Progenitor cell of endocrine pancreas (in vitro differentiated cells): Measurements from ENCODE around the gene POLE. TPM values are rescaled to one million over a fixed set of nuclear protein-coding genes. Genes with fewer than 3 reads are reported as not detected.

ENCODE experiments used
- DNase-seq: peaks from one replicate; pipeline ENCODE4 v3.0.0; 2021; ENCODE audit warnings: low spot score; ENCODE audit not compliant: unreplicated experiment
- H3K27ac Mint-ChIP-seq: 2 replicates; pipeline ENCODE4 v1.8.0; 2021; ENCODE audit warnings: mild to moderate bottlenecking, moderate library complexity, mixed read lengths
- H3K27me3 Mint-ChIP-seq: 2 replicates; pipeline ENCODE4 v1.8.0; 2021; ENCODE audit warnings: mixed read lengths
- H3K36me3 Mint-ChIP-seq: 2 replicates; pipeline ENCODE4 v1.8.0; 2022; ENCODE audit warnings: mixed read lengths; ENCODE audit not compliant: insufficient read depth
- H3K4me1 Mint-ChIP-seq: 2 replicates; pipeline ENCODE4 v1.8.0; 2021; ENCODE audit warnings: low read depth, mixed read lengths
- H3K4me3 Mint-ChIP-seq: 2 replicates; pipeline ENCODE4 v1.8.0; 2021; ENCODE audit warnings: low read depth, mild to moderate bottlenecking, moderate library complexity, mixed read lengths
- H3K9me3 Mint-ChIP-seq: 2 replicates; pipeline ENCODE4 v1.8.0; 2021; ENCODE audit warnings: low read depth, mixed read lengths
- total RNA-seq: library from RNA; stranded (reverse); gene quantifications from 2 replicates; pipeline ENCODE4 v1.2.1, GENCODE V29; 2021
- TF ChIP-seq, protein P1 (sequence below): fragments of 200-600 bp; sonication (generic); IDR thresholded peaks from one replicate; pipeline ENCODE4 v1.5.0; 2021; ENCODE audit warnings: antibody characterized with exemption, mild to moderate bottlenecking; ENCODE audit not compliant: unreplicated experiment

The POLE gene
- total RNA-seq, 1 donor from 2014 or later, result 121 TPM

DNA sequence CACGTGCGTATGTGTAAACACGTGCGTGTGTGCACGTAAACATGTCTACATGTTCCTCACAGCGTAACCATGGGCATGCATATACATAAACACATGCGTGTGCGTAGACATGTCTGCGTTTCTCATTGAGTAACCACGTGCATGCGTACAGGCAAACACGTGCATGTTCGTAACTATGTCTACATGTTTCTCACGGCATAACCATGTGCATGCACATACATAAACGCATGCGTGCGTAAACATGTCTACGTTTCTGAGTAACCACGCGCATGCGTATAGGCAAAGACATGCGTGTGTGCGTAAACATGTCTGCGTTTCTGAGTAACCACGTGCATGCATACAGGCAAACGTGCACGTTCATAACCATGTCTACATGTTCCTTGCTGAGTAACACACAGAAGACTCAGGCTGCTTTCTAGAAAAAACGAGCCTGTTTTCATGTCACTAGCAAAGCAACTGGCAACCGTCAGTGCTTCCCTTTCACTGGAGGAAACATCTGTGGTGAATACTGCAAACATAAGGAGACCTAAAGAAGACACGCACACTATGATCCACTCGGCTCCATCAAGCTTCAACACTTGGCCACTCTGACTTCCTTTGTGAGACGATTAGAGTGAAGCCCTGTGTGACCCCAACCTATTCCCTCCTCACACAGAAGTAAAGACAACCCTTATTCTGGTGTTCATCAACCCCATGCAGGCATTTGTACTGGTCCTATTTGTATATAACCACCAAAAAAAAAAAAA lies 28.8 kb downstream of the POLE start:
- Mint-ChIP-seq H3K4me3 (no peak overlapping the region), H3K27ac (no peak overlapping the region), H3K36me3 (peaks cover 28% of the 10 kb centered on the region), H3K9me3 (no peaks in the 10 kb centered on the region), H3K4me1 (no peaks in the 10 kb centered on the region), H3K27me3 (no peaks in the 10 kb centered on the region)
- no peak for DNase-seq
- TF ChIP-seq, protein P1, sequence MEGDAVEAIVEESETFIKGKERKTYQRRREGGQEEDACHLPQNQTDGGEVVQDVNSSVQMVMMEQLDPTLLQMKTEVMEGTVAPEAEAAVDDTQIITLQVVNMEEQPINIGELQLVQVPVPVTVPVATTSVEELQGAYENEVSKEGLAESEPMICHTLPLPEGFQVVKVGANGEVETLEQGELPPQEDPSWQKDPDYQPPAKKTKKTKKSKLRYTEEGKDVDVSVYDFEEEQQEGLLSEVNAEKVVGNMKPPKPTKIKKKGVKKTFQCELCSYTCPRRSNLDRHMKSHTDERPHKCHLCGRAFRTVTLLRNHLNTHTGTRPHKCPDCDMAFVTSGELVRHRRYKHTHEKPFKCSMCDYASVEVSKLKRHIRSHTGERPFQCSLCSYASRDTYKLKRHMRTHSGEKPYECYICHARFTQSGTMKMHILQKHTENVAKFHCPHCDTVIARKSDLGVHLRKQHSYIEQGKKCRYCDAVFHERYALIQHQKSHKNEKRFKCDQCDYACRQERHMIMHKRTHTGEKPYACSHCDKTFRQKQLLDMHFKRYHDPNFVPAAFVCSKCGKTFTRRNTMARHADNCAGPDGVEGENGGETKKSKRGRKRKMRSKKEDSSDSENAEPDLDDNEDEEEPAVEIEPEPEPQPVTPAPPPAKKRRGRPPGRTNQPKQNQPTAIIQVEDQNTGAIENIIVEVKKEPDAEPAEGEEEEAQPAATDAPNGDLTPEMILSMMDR, result no peak

DNA sequence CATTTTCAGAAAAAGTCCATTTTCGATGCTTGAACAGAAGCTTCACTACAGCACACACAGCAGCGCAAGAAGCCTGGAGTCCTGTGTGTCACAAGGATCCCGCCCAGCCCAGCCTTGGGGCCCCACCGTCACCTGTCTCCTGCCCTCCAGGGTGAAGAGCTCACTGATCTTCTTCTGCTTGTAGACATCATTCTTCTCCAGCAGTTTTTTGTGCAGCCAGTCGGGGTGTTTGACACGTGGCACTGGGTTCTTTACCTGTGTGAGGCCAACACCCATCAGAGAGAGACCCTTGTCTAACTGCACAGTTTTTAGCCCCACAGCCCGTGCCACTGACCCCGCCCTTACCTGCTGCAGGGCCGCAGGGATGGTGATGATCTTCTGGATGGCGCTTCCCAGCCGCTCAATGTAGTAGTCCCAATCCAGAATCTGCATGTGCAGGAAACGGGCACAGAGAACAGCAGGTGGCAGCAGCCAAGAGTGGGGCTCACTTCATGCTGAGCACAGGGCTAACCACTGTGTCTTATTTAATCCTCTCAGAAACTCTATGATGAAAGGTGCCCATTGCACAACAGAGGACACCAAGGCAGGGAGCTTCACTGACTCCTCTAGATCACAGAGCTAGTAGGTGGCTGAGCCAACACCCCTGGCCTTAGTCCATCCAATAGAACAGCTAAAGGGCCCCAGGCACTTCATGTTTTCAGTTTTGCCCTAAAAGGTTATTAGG lies 30.0 kb downstream of the POLE start:
- TF ChIP-seq, protein P1, result no peak
- DNase-seq, result no peak
- no peak overlapping the region for H3K4me3 Mint-ChIP-seq
- peaks cover 27% of the 10 kb centered on the region for H3K36me3 Mint-ChIP-seq
- H3K27ac Mint-ChIP-seq, result no peak overlapping the region
- no peaks in the 10 kb centered on the region for H3K27me3 Mint-ChIP-seq
- H3K4me1 Mint-ChIP-seq, result no peaks in the 10 kb centered on the region
- no peaks in the 10 kb centered on the region for H3K9me3 Mint-ChIP-seq

DNA sequence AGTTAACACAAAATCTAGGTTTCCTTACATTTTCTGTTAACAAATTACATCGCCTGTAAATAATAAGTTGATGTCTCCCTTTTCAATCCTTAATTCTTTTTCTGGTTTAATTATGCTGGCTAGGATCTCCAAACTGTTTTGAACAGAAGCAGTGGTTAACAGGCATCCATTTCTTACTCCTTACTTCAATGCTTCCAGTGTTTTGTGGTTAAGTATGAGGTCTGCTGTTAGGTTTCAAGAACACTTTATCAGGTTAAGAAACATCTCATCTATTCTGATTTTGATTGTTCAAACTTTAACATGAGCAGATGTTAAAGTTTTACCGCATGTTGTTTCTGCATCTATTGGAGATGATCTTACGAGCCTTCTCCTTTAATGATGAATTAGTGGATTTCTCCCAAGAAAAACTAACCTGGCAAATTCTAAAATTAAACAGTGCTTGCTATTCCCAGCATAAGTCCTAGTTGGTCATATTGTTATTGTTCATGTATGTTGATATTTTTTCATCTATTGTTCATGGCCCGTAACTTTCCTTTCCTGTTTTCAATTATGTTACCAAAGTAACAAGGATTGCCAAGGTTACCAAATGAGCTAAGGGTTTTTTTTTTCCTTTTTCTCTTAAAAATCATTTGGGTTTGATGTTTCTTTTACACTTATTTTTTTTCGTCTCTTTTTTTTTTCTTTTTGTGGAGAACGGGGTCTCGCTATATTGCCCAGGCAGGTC lies 33.4 kb downstream of the POLE start:
- Mint-ChIP-seq H3K4me3 (no peak overlapping the region), H3K27me3 (no peaks in the 10 kb centered on the region), H3K36me3 (peaks cover 28% of the 10 kb centered on the region), H3K4me1 (no peaks in the 10 kb centered on the region), H3K9me3 (no peaks in the 10 kb centered on the region), H3K27ac (no peak overlapping the region)
- TF ChIP-seq, protein P1, result no peak
- no peak for DNase-seq

DNA sequence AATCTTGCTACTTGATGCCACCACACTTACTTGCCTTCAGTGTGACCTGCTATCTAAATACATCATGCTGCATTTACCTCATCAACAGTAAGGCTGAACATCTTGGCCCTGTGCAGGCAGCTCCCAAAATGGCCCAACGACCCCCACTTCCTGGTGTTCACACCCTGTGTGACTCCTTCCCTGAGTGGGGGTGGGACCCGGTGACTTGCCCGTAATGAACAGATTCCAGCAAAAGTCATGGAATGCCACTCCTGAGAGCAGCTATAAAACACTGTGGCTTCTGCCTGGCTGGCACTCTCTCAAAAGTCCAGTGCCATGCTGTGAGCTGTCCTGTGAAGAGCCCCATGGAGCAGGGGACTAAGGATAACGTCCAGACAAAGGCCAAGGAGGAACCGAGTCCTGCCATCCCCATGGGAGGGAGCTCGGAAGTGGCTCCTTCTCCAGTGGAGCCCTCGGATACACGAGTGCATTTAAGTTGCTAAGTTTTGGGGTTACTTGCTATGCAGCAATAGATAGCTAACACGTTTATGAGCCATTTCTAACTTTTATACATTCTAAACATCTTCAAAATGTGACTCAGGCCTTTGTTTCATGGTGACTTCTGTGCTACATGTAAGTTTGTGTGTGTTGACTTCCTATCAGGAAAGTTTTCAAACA lies 35.6 kb downstream of the POLE start:
- TF ChIP-seq, protein P1, result no peak
- Mint-ChIP-seq H3K4me3 (no peak overlapping the region), H3K27me3 (no peaks in the 10 kb centered on the region), H3K4me1 (no peaks in the 10 kb centered on the region), H3K36me3 (peaks cover 26% of the 10 kb centered on the region), H3K9me3 (no peaks in the 10 kb centered on the region), H3K27ac (no peak overlapping the region)
- DNase-seq, result no peak
